ENCODE data around the gene AVP.

DNA sequence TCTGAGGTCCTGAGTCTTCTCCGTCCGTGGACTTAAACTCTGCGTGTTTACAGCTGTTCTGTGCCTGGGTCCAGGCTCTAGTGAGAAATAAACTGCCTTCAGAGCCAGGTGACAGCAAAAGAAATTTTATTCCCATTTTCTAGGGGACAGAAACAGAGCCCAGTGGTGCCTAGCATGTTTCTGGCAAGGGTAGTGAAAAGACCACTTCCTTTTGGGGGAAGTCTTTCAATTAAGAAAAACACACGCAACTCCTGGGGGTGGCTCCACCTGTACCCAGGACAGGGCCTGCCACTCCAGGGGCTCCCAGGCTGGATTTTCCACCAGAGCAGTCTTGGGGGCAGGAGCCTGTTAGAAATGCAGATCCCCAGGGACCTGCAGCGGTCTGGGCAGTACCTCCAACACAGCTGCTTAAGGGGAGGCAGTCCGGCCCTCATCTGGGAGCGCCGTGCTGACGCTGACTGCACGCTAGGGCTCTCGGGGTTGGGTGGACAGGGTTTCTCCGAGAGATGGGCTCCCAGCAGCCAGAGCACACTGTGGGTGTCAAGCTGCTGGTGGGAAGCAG, 23.0 kb upstream of the AVP start:
- TF ChIP-seq, protein P1, sequence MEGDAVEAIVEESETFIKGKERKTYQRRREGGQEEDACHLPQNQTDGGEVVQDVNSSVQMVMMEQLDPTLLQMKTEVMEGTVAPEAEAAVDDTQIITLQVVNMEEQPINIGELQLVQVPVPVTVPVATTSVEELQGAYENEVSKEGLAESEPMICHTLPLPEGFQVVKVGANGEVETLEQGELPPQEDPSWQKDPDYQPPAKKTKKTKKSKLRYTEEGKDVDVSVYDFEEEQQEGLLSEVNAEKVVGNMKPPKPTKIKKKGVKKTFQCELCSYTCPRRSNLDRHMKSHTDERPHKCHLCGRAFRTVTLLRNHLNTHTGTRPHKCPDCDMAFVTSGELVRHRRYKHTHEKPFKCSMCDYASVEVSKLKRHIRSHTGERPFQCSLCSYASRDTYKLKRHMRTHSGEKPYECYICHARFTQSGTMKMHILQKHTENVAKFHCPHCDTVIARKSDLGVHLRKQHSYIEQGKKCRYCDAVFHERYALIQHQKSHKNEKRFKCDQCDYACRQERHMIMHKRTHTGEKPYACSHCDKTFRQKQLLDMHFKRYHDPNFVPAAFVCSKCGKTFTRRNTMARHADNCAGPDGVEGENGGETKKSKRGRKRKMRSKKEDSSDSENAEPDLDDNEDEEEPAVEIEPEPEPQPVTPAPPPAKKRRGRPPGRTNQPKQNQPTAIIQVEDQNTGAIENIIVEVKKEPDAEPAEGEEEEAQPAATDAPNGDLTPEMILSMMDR (IDR thresholded peaks at IDR 0.05; ENCODE audit: low read depth, low read length) = no peak
- TF ChIP-seq POLR2A (IDR thresholded peaks at IDR 0.05; ENCODE audit: extremely low read depth, insufficient read length) (no peak), MYC (IDR thresholded peaks at IDR 0.05; ENCODE audit: low read depth, low read length) (no peak)
- TF ChIP-seq, protein P2, sequence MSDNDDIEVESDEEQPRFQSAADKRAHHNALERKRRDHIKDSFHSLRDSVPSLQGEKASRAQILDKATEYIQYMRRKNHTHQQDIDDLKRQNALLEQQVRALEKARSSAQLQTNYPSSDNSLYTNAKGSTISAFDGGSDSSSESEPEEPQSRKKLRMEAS (IDR thresholded peaks at IDR 0.05; ENCODE audit: low read depth, low read length) = no peak

Data from NB4 (cell line).